GM21717 (cell line): ENCODE results near the gene RPP25L.

Experiments
- ATAC-seq: cut with Tn5 transposase; IDR thresholded peaks from one replicate; pipeline ENCODE4 v1.9.1; 2021; ENCODE audit warnings: mild to moderate bottlenecking, moderate library complexity; ENCODE audit not compliant: unreplicated experiment

RPP25L gene

DNA sequence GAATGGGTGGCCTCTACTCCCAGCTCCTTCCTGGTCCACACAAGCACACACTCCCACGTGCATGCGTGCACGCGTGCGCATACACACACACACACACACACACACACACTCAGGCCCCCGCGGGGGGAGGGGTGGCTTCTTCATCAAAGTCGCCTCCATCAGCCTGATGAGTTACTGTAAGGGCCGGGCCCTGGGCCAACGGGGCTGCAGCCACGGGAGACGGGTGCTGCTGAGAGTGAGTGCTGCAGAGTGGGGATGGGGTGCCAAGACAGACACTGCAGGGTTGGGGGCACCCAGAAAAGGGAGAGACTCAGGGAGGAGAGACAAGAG is 40.5 kb downstream of the RPP25L start:
- no peak for ATAC-seq

DNA sequence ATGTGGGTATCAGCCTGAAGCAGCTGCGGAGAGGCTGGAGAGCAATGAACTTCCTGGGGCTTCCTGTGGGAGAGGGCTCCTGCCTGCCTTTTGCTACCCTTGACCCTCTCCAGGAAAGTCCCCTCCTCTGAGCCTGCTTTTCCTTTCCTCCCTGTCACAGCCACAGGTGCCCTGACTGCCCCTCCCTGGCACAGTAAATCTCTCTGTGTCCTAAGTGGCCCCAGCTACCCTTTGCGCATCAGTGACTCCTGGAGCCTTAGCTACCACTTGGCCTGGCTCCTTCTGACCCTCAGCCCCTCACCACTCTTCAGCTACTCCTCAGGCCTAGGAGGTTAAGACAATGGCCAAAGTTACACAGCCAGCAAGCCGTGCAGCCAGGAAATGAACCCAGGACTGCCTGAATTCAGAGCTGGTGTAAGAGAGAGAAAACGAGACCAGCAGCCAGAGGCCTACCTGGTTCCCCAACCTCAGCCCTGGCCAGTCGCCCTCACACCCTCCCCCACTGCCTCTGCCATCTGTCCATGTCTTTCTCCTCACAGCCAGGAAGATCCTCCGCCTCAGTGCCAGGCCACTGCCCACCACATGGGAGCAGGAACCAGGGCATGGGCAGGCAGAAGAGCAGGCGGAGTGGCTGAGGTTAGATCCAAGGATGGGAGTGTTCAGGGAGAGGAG is 41.0 kb downstream of the RPP25L start:
- no peak for ATAC-seq

DNA sequence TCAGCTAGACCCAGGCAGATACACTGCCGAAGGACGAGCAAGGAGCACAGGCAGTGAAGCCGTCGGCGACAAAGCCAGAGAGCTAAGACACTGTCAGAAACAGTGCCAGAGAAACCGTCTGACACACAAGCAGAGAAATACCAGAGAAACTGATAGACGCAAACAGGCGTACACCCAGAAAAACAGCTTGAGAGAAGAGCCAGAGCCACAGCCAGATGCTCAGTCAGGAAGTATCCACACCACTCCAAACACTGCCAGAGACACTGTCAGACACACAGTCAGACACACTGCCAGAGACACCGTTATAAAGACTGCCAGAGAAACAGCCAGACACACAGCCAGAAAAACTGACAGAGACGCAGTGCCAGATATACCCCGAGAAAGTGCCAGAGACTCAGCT is 41.5 kb downstream of the RPP25L start:
- no peak for ATAC-seq

DNA sequence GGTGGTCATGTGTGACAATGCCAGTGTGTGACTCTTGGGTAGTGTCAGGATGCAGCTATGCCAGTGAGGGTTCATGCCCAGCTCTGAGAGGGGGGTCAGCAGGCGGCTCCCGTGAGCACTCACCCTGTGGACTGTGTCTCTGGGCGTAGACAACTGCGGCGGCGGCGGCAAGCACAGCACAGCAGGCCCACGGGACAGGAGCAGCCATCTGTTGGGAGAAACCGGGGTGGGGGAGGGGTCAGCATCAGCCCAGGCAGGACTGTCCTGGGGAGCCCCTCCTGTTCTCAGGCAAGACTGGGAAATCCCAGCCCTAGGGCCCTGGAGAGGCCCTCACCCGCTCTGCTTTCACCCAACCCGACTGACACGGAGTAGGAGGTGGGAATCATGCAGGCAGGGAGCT is 43.1 kb downstream of the RPP25L start:
- ATAC-seq, result no peak

DNA sequence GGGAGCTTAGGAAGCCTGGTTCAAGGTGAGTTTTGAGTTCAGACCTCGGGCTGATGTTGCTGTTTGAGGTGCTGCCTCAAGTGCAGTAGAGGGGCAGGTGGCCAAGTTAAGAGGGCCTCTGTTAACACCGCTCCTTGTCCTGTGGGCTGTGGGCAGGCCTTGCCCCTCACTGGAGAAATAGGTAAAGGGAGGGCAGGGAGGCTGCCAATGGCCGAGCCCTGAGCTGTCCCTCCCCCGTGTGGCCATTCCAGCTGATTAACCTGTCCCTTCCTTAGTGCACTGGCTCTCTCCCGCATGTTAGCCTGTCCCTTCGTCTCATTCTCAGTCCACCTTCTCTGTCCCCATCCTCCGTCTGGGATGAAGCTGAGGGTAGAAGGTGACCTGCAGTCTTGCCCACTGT is 43.8 kb downstream of the RPP25L start:
- ATAC-seq, result no peak

DNA sequence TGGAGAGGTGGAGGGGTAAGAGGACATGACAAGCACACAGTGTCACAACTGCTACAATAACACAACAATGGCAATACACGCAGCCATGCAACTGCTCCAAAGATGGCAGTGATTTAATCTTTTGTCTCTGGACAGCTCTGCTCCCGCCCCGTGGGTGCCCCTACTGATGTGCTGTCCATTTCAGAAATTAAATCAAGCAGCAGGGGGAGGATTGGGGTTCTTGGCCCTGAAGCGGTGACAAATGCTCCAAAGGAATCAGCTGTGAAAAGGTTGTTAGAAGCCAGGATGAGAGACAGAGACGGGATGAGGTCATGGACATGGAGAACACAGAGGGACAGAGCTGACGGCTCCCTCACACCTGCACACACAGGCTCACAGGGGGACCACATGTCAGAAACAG is 44.9 kb downstream of the RPP25L start:
- no peak for ATAC-seq

- ATAC-seq, result no peak
These were observed 45.6 kb downstream of the RPP25L start for GRCh38 chr9:34566322-34566721.

DNA sequence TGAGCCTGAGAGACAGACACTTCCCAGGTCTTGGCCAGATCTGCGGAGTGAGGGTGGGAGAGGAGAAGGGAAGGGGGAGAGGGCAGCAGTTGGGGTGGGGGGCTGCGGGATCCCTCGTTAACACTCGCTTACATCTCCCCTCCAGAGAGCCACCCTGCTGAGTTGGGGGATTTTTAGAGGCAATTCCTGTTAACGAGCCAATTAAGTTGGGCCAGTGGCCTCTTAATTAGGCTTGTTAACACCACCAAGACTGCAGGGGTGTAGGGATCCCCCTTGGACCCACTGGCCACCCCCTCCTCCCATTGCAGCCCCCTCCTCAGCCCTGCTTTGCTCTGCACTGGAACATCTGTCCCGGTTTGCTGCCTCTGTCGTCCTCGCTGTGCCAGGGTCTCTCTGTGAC is 46.0 kb downstream of the RPP25L start:
- no peak for ATAC-seq

GRCh38 chr9:34564617-34565016 is 47.3 kb downstream of the RPP25L start:
- no peak for ATAC-seq

GRCh38 chr9:34563262-34563661 is 48.6 kb downstream of the RPP25L start:
- no peak for ATAC-seq

- ATAC-seq, result no peak
These were observed 49.7 kb downstream of the RPP25L start for GRCh38 chr9:34562135-34562745.

DNA sequence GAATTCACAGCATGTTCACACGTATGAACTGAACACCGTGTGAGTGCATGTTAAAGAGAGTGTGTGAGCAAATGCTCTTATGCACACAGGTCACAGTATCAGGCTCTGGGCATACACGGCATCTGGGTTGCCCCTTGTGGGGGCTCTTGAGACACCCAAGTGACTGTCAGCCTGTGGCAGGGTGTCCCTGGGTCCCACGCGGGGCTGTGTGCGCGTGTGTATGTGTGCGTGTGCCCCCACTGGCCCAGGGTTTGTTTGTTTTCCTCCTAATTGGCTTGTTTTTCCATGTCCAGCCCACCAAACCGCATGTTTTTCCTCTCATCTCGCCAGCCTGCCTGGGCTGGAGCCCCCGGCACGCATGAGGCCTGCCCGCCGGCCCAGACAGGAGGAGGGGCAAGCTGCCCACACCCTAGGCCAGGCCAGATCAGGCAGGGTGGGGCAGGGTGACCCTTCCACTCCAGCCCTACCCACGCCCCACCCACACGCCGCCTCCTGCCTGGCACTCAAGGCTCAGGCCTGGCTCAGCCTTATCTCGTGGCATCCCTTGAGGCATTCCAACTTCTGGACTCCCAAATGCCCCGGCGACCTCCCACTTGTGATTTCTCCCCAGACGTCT is 51.2 kb downstream of the RPP25L start:
- ATAC-seq, result no peak
